GM21390 (cell line): ENCODE data around the gene SRCAP.

ENCODE experiments used
- ATAC-seq: cut with Tn5 transposase; IDR thresholded peaks from one replicate; pipeline ENCODE4 v1.9.1; 2021; ENCODE audit not compliant: unreplicated experiment

Gene SRCAP

GRCh38 chr16:30787613-30788378, 88.8 kb downstream of the SRCAP start:
- ATAC-seq = no peak
